AG04449 (cell line): Measurements from ENCODE around the gene FXYD6.
A peak's percentile ranks its signal among the peaks of the same experiment; 100 is the strongest.

Experiments used
- CTCF ChIA-PET: fragments of 350-600 bp; formaldehyde crosslinking; extraction: SDS; loops from one replicate; lab custom pipeline; 2021; ENCODE audit warnings: antibody characterized with exemption; lab: Yijun Ruan, JAX
- POLR2A ChIA-PET: fragments of 400-600, 350-600 bp; formaldehyde crosslinking; extraction: SDS; loops from one replicate; lab custom pipeline; 2020; ENCODE audit warnings: antibody characterized with exemption, inconsistent platforms; lab: Yijun Ruan, JAX
- DNase-seq: peaks from one replicate; pipeline ENCODE4 v3.0.0-alpha.2; 2010; ENCODE audit warnings: low read depth, low spot score
- H3K4me3 ChIP-seq: 2 replicates; pipeline ENCODE4 v1.5.1; 2011; ENCODE audit warnings: low read depth, mild to moderate bottlenecking, control low read depth, low read length
- CTCF ChIP-seq: IDR thresholded peaks from one replicate; pipeline ENCODE4 v1.5.1; 2011; ENCODE audit warnings: mild to moderate bottlenecking, moderate library complexity, low read length, control low read depth, inconsistent platforms; ENCODE audit not compliant: insufficient read depth; ENCODE audit errors: missing control alignments

Gene FXYD6

GRCh38 chr11:117852309-117852708 is 24.1 kb downstream of the FXYD6 start:
- no peak for DNase-seq
- ChIA-PET POLR2A (interaction anchor here (1.1 kb wide), 1 partner anchor 95 kb away, joined by 3 read pairs; no protein-coding TSS in a partner anchor), CTCF (interaction anchor here (1.4 to 3.2 kb wide), 3 partner anchors 8 to 95 kb away, joined by 4 to 21 read pairs (median 6); no protein-coding TSS in a partner anchor)
- no peak overlapping the region for H3K4me3 ChIP-seq
- TF ChIP-seq CTCF: no peak

- DNase-seq: no peak
- ChIA-PET POLR2A (interaction anchor here (1.1 kb wide), 1 partner anchor 95 kb away, joined by 3 read pairs; no protein-coding TSS in a partner anchor), CTCF (interaction anchor here (1.5 to 3.2 kb wide), 2 partner anchors 9 to 95 kb away, joined by 4 to 21 read pairs; no protein-coding TSS in a partner anchor)
- H3K4me3 ChIP-seq: no peak overlapping the region
- no peak for TF ChIP-seq CTCF
Measured at GRCh38 chr11:117851852-117852251, 24.6 kb downstream of the FXYD6 start.

- no peak overlapping the region for H3K4me3 ChIP-seq
- CTCF ChIA-PET: interaction anchor here (1.5 to 3.2 kb wide), 2 partner anchors 8 to 96 kb away, joined by 4 to 21 read pairs; no protein-coding TSS in a partner anchor
- TF ChIP-seq CTCF: no peak
- POLR2A ChIA-PET: interaction anchor here (1.1 kb wide), 1 partner anchor 96 kb away, joined by 3 read pairs; no protein-coding TSS in a partner anchor
- no peak for DNase-seq
Measured at GRCh38 chr11:117851106-117851505, 25.4 kb downstream of the FXYD6 start.

- POLR2A ChIA-PET: no interaction called here
- CTCF ChIA-PET: interaction anchor here (0.8 to 3.2 kb wide), 2 partner anchors 31 to 97 kb away, joined by 3 to 21 read pairs; no protein-coding TSS in a partner anchor
- DNase-seq: no peak
- no peak for TF ChIP-seq CTCF
- no peak overlapping the region for H3K4me3 ChIP-seq
Measured at GRCh38 chr11:117849781-117850414, 26.6 kb downstream of the FXYD6 start.

- no peak for DNase-seq
- CTCF ChIA-PET: interaction anchor here (0.6 to 9.6 kb wide), 35 partner anchors 8 to 418 kb away, joined by 3 to 341 read pairs (median 5); no protein-coding TSS in a partner anchor
- H3K4me3 ChIP-seq: no peak overlapping the region
- POLR2A ChIA-PET: no interaction called here
- TF ChIP-seq CTCF: peak; percentile 96
Measured at GRCh38 chr11:117843666-117844484, 32.6 kb downstream of the FXYD6 start.
